Thoracic aorta (tissue), 2 donors: Measurements from ENCODE around the gene FSTL4. TPM values are rescaled to one million over a fixed set of nuclear protein-coding genes. Genes with fewer than 3 reads are reported as not detected.

ENCODE experiments used
- ATAC-seq: fragments of 150-250 bp; one replicate; pipeline ENCODE4 v1.8.0; 2017; ENCODE audit warnings: low read depth; ENCODE audit not compliant: insufficient number of reproducible peaks, low FRiP score
- DNase-seq: peaks from one replicate; pipeline ENCODE4 v3.0.0-alpha.2; 2020; ENCODE audit warnings: low spot score
- H3K27ac ChIP-seq, 2 donors: fragments of 200-600 bp; sonication (generic); 1 replicate in 1 of 2; 2 replicates in 1 of 2; pipeline ENCODE4 v1.5.1; 2016; ENCODE audit warnings: mild to moderate bottlenecking in 2 of 2, moderate library complexity in 2 of 2
- H3K27me3 ChIP-seq: fragments of 200-600 bp; sonication (generic); replicated peaks from 2 replicates; pipeline ENCODE4 v1.6.0; 2016; ENCODE audit warnings: mild to moderate bottlenecking; ENCODE audit not compliant: insufficient read depth
- H3K36me3 ChIP-seq: fragments of 200-600 bp; sonication (generic); one replicate; pipeline ENCODE4 v1.5.1; 2016
- H3K4me1 ChIP-seq, 2 donors: fragments of 200-600 bp; sonication (generic); 1 replicate in 1 of 2; 2 replicates in 1 of 2; pipeline versions ENCODE4 v1.5.1 to v1.6.0; 2016; ENCODE audit warnings: low read depth in 2 of 2, mild to moderate bottlenecking in 1 of 2; ENCODE audit not compliant: control insufficient read depth in 1 of 2
- H3K4me3 ChIP-seq: fragments of 200-600 bp; sonication (generic); 2 replicates; pipeline ENCODE4 v1.5.1; 2016; ENCODE audit warnings: mild to moderate bottlenecking
- H3K9me3 ChIP-seq: fragments of 200-600 bp; sonication (generic); 2 replicates; pipeline ENCODE4 v1.5.1; 2016
- CTCF ChIP-seq: fragments of 200-600 bp; sonication (generic); IDR thresholded peaks from one replicate; pipeline ENCODE4 v1.5.1; 2019; ENCODE audit warnings: antibody characterized with exemption
- total RNA-seq, 2 donors: library from RNA; depleted of rRNA; stranded (reverse); fragments of >200 nt; gene quantifications; one replicate each; pipeline versions ENCODE4 v1.1.0 to v1.2.3, GENCODE V29; 2016

The FSTL4 gene
- total RNA-seq, 2 donors from 2014 or later, result not detected

- no peak for DNase-seq
- no peaks in the 10 kb centered on the region for H3K9me3 ChIP-seq
- no peak overlapping the region for H3K4me3 ChIP-seq
- H3K27me3 ChIP-seq, result no peaks in the 10 kb centered on the region
- H3K4me1 ChIP-seq, result no peaks in the 10 kb centered on the region
- no peak for TF ChIP-seq CTCF
- no peaks in the 10 kb centered on the region for H3K36me3 ChIP-seq
- H3K27ac ChIP-seq, result no peak overlapping the region
- no peak for ATAC-seq
Observed at GRCh38 chr5:133232435-133232834, 379.9 kb downstream of the FSTL4 start.

GRCh38 chr5:133232011-133232410 lies 380.3 kb downstream of the FSTL4 start:
- H3K36me3 ChIP-seq, result no peaks in the 10 kb centered on the region
- no peak overlapping the region for H3K27ac ChIP-seq
- TF ChIP-seq CTCF, result no peak
- DNase-seq (no peak), ATAC-seq (no peak)
- no peak overlapping the region for H3K4me3 ChIP-seq
- H3K27me3 ChIP-seq, result no peaks in the 10 kb centered on the region
- H3K4me1 ChIP-seq, result no peaks in the 10 kb centered on the region
- H3K9me3 ChIP-seq, result no peaks in the 10 kb centered on the region

- no peak overlapping the region for H3K27ac ChIP-seq
- DNase-seq, result no peak
- ATAC-seq, result no peak
Observed at GRCh38 chr5:133230823-133231578, 381.3 kb downstream of the FSTL4 start.

GRCh38 chr5:133229931-133230664 lies 382.2 kb downstream of the FSTL4 start:
- H3K9me3 ChIP-seq, result no peaks in the 10 kb centered on the region
- no peaks in the 10 kb centered on the region for H3K27me3 ChIP-seq
- no peak for DNase-seq
- no peak for TF ChIP-seq CTCF
- H3K4me3 ChIP-seq, result no peak overlapping the region
- H3K4me1 ChIP-seq, result no peaks in the 10 kb centered on the region
- no peaks in the 10 kb centered on the region for H3K36me3 ChIP-seq
- no peak overlapping the region for H3K27ac ChIP-seq
- no peak for ATAC-seq

More at GRCh38 chr5:133230823-133231578, 381.3 kb downstream of the FSTL4 start:
- Histone ChIP-seq H3K36me3 (no peaks in the 10 kb centered on the region), H3K9me3 (no peaks in the 10 kb centered on the region), H3K4me1 (no peaks in the 10 kb centered on the region), H3K27me3 (no peaks in the 10 kb centered on the region), H3K4me3 (no peak overlapping the region)
- TF ChIP-seq CTCF, result no peak

- DNase-seq (no peak), ATAC-seq (no peak)
- Histone ChIP-seq H3K4me3 (no peak overlapping the region), H3K9me3 (no peaks in the 10 kb centered on the region), H3K27ac (no peak overlapping the region), H3K4me1 (no peaks in the 10 kb centered on the region), H3K36me3 (no peaks in the 10 kb centered on the region), H3K27me3 (no peaks in the 10 kb centered on the region)
- TF ChIP-seq CTCF, result no peak
Observed at GRCh38 chr5:133228316-133228715, 384.0 kb downstream of the FSTL4 start.
